Testis (tissue), 2 donors: Measurements from ENCODE around the gene NFIA.

ENCODE experiments used
- CTCF ChIP-seq, 3 experiments: fragments of 450-650 bp in 2 of 3; fragments of 200-600 bp in 1 of 3; sonication (generic) in 1 of 3; IDR thresholded peaks; one replicate each; pipeline ENCODE4 v1.5.1; 2016 to 2019; ENCODE audit warnings: antibody characterized with exemption in 3 of 3, mild to moderate bottlenecking in 2 of 3, moderate library complexity in 1 of 3
- POLR2A ChIP-seq: fragments of 450-650 bp; IDR thresholded peaks from one replicate; pipeline ENCODE4 v1.6.1; 2017; ENCODE audit warnings: antibody characterized with exemption, mild to moderate bottlenecking, moderate library complexity

GRCh38 chr1:61182049-61182448, 99.7 kb downstream of the NFIA start:
- no peak for TF ChIP-seq POLR2A
- no peak for TF ChIP-seq CTCF (IDR thresholded peaks at IDR 0.05)
